Measurements from ENCODE around the gene AKR1C2.
"Not testable (repeated sequence)": the region's sequence is repeated elsewhere in the genome, so short reads cannot be mapped to it uniquely, and the experiment has no call there.

DNA sequence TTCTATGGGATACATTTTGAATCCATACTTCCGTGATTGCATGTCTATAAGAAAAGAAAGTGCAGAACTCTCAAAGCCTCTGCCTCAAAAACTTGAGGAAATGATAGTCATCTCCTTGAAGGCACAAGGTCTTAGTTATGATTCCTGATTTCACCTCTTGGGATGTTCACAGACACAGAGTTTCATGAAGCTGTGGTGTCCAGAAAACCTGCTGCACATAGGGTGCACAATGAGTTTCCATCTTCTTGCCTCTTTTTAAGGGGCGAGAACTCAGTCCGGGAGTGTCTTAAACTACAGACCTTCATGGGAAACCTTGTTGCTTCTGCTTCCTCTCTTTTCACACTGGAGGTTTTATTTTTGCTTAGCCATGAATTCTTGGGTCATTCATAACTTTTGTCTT, 36.5 kb downstream of the AKR1C2 start:
- TF ChIP-seq, protein P1, sequence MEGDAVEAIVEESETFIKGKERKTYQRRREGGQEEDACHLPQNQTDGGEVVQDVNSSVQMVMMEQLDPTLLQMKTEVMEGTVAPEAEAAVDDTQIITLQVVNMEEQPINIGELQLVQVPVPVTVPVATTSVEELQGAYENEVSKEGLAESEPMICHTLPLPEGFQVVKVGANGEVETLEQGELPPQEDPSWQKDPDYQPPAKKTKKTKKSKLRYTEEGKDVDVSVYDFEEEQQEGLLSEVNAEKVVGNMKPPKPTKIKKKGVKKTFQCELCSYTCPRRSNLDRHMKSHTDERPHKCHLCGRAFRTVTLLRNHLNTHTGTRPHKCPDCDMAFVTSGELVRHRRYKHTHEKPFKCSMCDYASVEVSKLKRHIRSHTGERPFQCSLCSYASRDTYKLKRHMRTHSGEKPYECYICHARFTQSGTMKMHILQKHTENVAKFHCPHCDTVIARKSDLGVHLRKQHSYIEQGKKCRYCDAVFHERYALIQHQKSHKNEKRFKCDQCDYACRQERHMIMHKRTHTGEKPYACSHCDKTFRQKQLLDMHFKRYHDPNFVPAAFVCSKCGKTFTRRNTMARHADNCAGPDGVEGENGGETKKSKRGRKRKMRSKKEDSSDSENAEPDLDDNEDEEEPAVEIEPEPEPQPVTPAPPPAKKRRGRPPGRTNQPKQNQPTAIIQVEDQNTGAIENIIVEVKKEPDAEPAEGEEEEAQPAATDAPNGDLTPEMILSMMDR (IDR thresholded peaks at IDR 0.05; ENCODE audit: low read depth, low read length, poor library complexity, severe bottlenecking), result not testable (repeated sequence)
- TF ChIP-seq EZH2phosphoT487 (IDR thresholded peaks at IDR 0.05; ENCODE audit: borderline replicate concordance, low read length), result not testable (repeated sequence)

Data from DOHH2 (cell line).